Measurements from ENCODE around the gene NYNRIN. TPM values are rescaled to one million over a fixed set of nuclear protein-coding genes. Genes with fewer than 3 reads are reported as not detected.

NYNRIN gene
- total RNA-seq, 1 experiment from 2014 or later: 18.7 TPM

DNA sequence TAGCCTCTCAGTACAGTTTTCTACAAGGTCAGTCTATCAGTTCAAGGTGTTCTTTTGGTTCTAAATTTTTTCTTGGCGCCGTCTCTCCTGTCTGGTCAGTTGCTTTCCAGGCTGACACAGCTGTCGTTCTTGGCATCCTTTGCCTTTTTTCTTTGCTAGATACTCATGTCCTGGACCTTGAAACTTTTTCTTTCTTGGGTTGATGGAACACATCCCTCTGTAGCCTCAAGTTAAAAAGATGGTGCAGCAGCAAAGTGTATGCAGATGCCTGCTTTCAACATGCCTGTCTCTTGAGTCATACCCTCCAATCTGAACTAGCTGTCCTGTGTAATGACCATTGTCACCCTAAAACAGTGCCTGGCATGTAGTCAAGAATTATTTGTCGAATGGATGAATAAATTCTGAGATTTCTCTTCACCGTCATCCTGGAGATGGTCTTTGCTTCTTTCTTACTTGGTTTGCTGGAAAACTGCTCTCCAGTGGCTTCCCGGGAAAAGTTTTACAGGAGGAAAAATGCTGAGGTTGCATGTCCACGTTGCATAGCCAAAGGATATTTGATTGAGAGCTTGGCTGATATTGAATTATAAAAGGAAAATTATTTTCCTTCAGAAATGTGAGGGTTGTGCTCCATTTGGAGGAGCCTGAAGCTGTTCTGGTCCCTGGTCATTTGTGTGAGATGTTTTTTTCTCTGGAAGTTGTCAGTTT is 4.6 kb downstream of the NYNRIN start:
- no peaks in the 10 kb centered on the region; the same call in 1 of the 2 replicates for H3K4me1 ChIP-seq (ENCODE audit: insufficient read depth, low read length)
- no peak overlapping the region for H2BK5ac ChIP-seq (ENCODE audit: insufficient read length, low read length)
- H2BK12ac ChIP-seq (ENCODE audit: insufficient read length, low read depth, low read length): no peak overlapping the region
- no CpG with 5 or more reads among the region's 7 CpGs for WGBS (ENCODE audit: extremely low coverage, insufficient read length, low lambda C conversion rate)
- no peaks in the 10 kb centered on the region for H3K27me3 ChIP-seq (ENCODE audit: insufficient read depth, low read length)
- TF ChIP-seq, protein P1, sequence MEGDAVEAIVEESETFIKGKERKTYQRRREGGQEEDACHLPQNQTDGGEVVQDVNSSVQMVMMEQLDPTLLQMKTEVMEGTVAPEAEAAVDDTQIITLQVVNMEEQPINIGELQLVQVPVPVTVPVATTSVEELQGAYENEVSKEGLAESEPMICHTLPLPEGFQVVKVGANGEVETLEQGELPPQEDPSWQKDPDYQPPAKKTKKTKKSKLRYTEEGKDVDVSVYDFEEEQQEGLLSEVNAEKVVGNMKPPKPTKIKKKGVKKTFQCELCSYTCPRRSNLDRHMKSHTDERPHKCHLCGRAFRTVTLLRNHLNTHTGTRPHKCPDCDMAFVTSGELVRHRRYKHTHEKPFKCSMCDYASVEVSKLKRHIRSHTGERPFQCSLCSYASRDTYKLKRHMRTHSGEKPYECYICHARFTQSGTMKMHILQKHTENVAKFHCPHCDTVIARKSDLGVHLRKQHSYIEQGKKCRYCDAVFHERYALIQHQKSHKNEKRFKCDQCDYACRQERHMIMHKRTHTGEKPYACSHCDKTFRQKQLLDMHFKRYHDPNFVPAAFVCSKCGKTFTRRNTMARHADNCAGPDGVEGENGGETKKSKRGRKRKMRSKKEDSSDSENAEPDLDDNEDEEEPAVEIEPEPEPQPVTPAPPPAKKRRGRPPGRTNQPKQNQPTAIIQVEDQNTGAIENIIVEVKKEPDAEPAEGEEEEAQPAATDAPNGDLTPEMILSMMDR (conservative IDR thresholded peaks at IDR 0.05): no peak
- H3K4me2 ChIP-seq (ENCODE audit: insufficient read depth, insufficient read length, low read length): no peak overlapping the region
- no peak overlapping the region for H3K23ac ChIP-seq (ENCODE audit: insufficient read length, low read depth, low read length)
- peaks cover 0 to 10% (median under 1%) of the 10 kb centered on the region in 3 experiments; a peak in 2 of 7 replicates for H3K36me3 Mint-ChIP-seq (ENCODE audit: insufficient read depth in 1 of 3, low read depth in 3 of 3)
- H4K91ac ChIP-seq (ENCODE audit: insufficient read length, low read depth, low read length): no peak overlapping the region
- H4K8ac ChIP-seq (replicated peaks; ENCODE audit: insufficient read length, low read depth, low read length): no peak overlapping the region
- H2BK20ac ChIP-seq (ENCODE audit: low read depth, low read length, poor library complexity, severe bottlenecking): no peak overlapping the region
- no peak overlapping the region for H3K9ac ChIP-seq (ENCODE audit: extremely low read depth, insufficient read length, low read length)
- H3K9me3 Mint-ChIP-seq: no peaks in the 10 kb centered on the region
- H3K18ac ChIP-seq (ENCODE audit: insufficient read length, low read depth, low read length): no peak overlapping the region
- no peak overlapping the region for H3K4ac ChIP-seq (ENCODE audit: low read depth, low read length)
- no peak overlapping the region for H4K5ac ChIP-seq (ENCODE audit: insufficient read length, low read depth, low read length)
- no peak for DNase-seq
- H3K9me3 ChIP-seq (ENCODE audit: control insufficient read depth, low read depth, low read length): no peaks in the 10 kb centered on the region
- no peaks in the 10 kb centered on the region for H3K79me2 ChIP-seq (ENCODE audit: insufficient read depth, low read length)
- no peak overlapping the region for H3K14ac ChIP-seq (ENCODE audit: insufficient read depth, low read length)
- H3K23me2 ChIP-seq (ENCODE audit: insufficient read length, low read depth, low read length, poor library complexity, severe bottlenecking): peaks cover 5% of the 10 kb centered on the region
- H4K20me1 ChIP-seq (ENCODE audit: control insufficient read depth, insufficient read depth, insufficient read length): no peaks in the 10 kb centered on the region
- H3K4me1 Mint-ChIP-seq: peaks cover 36 to 49% of the 10 kb centered on the region in 2 experiments
- H3K27ac Mint-ChIP-seq: no peak overlapping the region
- no peaks in the 10 kb centered on the region for H3K79me1 ChIP-seq (ENCODE audit: insufficient read depth, low read depth, low read length, poor library complexity, severe bottlenecking)
- no peak overlapping the region for H3K4me3 Mint-ChIP-seq
- H3K56ac ChIP-seq (ENCODE audit: insufficient read length, low read depth, low read length): no peak overlapping the region
- H2AK5ac ChIP-seq (ENCODE audit: insufficient read length, low read length): no peak overlapping the region
- no peak overlapping the region for H2AFZ ChIP-seq (ENCODE audit: low read length)
- no peak overlapping the region for H2BK15ac ChIP-seq (ENCODE audit: low read depth, low read length)
- no peak overlapping the region for H3T11ph ChIP-seq (ENCODE audit: low read length)
- no peak overlapping the region for H2BK120ac ChIP-seq (ENCODE audit: low read depth, low read length, poor library complexity, severe bottlenecking)
- peaks cover 10% of the 10 kb centered on the region for H3K27me3 Mint-ChIP-seq (ENCODE audit: low read depth)
- H3K27ac ChIP-seq (ENCODE audit: insufficient read length, low read depth, low read length): no peak overlapping the region
